Measurements from ENCODE around the gene MYO9B. TPM values are rescaled to one million over a fixed set of nuclear protein-coding genes. Genes with fewer than 3 reads are reported as not detected.

MYO9B gene
- total RNA-seq, 1 donor from 2014 or later, result 123 TPM

- H3K9me3 Mint-ChIP-seq (ENCODE audit: unreplicated experiment), result no peaks in the 10 kb centered on the region
- H3K4me2 ChIP-seq (ENCODE audit: low read length), result no peak overlapping the region
- no peaks in the 10 kb centered on the region for H3K27me3 ChIP-seq (ENCODE audit: insufficient read depth, low read length)
- no peaks in the 10 kb centered on the region for H3K27me3 Mint-ChIP-seq (ENCODE audit: low read depth, unreplicated experiment)
- TF ChIP-seq EZH2 (IDR thresholded peaks at IDR 0.05; ENCODE audit: insufficient read depth, low read length) (no peak), CTCF (IDR thresholded peaks at IDR 0.05; ENCODE audit: insufficient read depth, low read depth, low read length) (no peak)
- no peaks in the 10 kb centered on the region for H3K9me3 ChIP-seq (ENCODE audit: insufficient read depth, low read depth, low read length)
- no peak overlapping the region for H3K4me3 Mint-ChIP-seq (ENCODE audit: unreplicated experiment)
- H3K9ac ChIP-seq (ENCODE audit: low read length), result no peak overlapping the region
- no peak for FAIRE-seq
- peaks cover 28% of the 10 kb centered on the region for H3K36me3 Mint-ChIP-seq (ENCODE audit: low read depth, unreplicated experiment)
- peaks cover 17% of the 10 kb centered on the region for H3K36me3 ChIP-seq (ENCODE audit: insufficient read depth, low read length)
- DNase-seq (ENCODE audit: low read depth), result no peak
- H2AFZ ChIP-seq (ENCODE audit: low read depth, low read length), result no peak overlapping the region
- H3K27ac ChIP-seq (ENCODE audit: low read depth, low read length), result no peak overlapping the region
- no peaks in the 10 kb centered on the region for H4K20me1 ChIP-seq (ENCODE audit: insufficient read depth, low read length)
- no peak overlapping the region for H3K4me3 ChIP-seq (ENCODE audit: insufficient read depth, low read depth, low read length)
- H3K4me1 ChIP-seq (ENCODE audit: insufficient read depth, low read length), result peaks cover 18% of the 10 kb centered on the region
- H3K79me2 ChIP-seq (ENCODE audit: insufficient read depth, low read length), result no peaks in the 10 kb centered on the region
- H3K4me1 Mint-ChIP-seq (ENCODE audit: low read depth, unreplicated experiment), result peaks cover 6% of the 10 kb centered on the region
- H3K27ac Mint-ChIP-seq (ENCODE audit: unreplicated experiment), result no peak overlapping the region
Measured at GRCh38 chr19:17210296-17210695, 134.7 kb downstream of the MYO9B start.

GRCh38 chr19:17211547-17212446 lies 136.2 kb downstream of the MYO9B start:
- H3K36me3 Mint-ChIP-seq (ENCODE audit: low read depth, unreplicated experiment), result peaks cover 26% of the 10 kb centered on the region

More at GRCh38 chr19:17211547-17212446, 136.2 kb downstream of the MYO9B start:
- no peaks in the 10 kb centered on the region for H3K9me3 Mint-ChIP-seq (ENCODE audit: unreplicated experiment)
- no peak overlapping the region for H3K4me3 Mint-ChIP-seq (ENCODE audit: unreplicated experiment)
- Histone ChIP-seq H3K79me2 (ENCODE audit: insufficient read depth, low read length) (peaks cover 8% of the 10 kb centered on the region), H3K9ac (ENCODE audit: low read length) (no peak overlapping the region), H3K36me3 (ENCODE audit: insufficient read depth, low read length) (peaks cover 17% of the 10 kb centered on the region), H3K4me2 (ENCODE audit: low read length) (no peak overlapping the region), H3K4me1 (ENCODE audit: insufficient read depth, low read length) (peaks cover 22% of the 10 kb centered on the region), H4K20me1 (ENCODE audit: insufficient read depth, low read length) (no peaks in the 10 kb centered on the region), H2AFZ (ENCODE audit: low read depth, low read length) (no peak overlapping the region), H3K9me3 (ENCODE audit: insufficient read depth, low read depth, low read length) (no peaks in the 10 kb centered on the region), H3K27ac (ENCODE audit: low read depth, low read length) (no peak overlapping the region), H3K27me3 (ENCODE audit: insufficient read depth, low read length) (no peaks in the 10 kb centered on the region), H3K4me3 (ENCODE audit: insufficient read depth, low read depth, low read length) (no peak overlapping the region)
- no peak for DNase-seq (ENCODE audit: low read depth)
- TF ChIP-seq EZH2 (IDR thresholded peaks at IDR 0.05; ENCODE audit: insufficient read depth, low read length), result no peak
- no peak for TF ChIP-seq CTCF (IDR thresholded peaks at IDR 0.05; ENCODE audit: insufficient read depth, low read depth, low read length)
- FAIRE-seq, result no peak
- no peak overlapping the region for H3K27ac Mint-ChIP-seq (ENCODE audit: unreplicated experiment)
- H3K27me3 Mint-ChIP-seq (ENCODE audit: low read depth, unreplicated experiment), result no peaks in the 10 kb centered on the region
- H3K4me1 Mint-ChIP-seq (ENCODE audit: low read depth, unreplicated experiment), result peaks cover 6% of the 10 kb centered on the region
